COR-L47 (cell line): ENCODE results near the gene ACP4.
"Not testable (repeated sequence)": the region's sequence is repeated elsewhere in the genome, so short reads cannot be mapped to it uniquely, and the experiment has no call there.

ENCODE experiments used
- DNase-seq: peaks from one replicate; lab custom pipeline; 2025; lab: John Stamatoyannopoulos, UW

The ACP4 gene, protein sequence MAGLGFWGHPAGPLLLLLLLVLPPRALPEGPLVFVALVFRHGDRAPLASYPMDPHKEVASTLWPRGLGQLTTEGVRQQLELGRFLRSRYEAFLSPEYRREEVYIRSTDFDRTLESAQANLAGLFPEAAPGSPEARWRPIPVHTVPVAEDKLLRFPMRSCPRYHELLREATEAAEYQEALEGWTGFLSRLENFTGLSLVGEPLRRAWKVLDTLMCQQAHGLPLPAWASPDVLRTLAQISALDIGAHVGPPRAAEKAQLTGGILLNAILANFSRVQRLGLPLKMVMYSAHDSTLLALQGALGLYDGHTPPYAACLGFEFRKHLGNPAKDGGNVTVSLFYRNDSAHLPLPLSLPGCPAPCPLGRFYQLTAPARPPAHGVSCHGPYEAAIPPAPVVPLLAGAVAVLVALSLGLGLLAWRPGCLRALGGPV

DNA sequence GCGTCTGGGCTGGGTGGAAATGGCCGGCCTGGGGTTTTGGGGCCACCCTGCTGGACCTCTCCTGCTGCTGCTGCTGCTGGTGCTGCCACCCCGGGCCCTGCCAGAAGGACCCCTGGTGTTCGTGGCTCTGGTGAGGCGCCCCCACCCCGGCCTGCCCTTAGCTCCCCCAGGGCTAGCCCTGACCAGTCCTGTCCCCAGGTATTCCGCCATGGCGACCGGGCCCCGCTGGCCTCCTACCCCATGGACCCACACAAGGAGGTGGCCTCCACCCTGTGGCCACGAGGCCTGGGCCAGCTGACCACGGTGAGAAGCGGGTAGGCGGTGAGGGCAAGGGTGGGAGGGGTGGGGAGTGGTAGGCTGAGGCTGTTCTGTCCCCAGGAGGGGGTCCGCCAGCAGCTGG, at the start of gene ACP4:
Gene ACP4 (plus strand): TSS at position 20 of the 400 bp plus-strand sequence. CDS start 0 bp downstream, at position 20.
- no peak for DNase-seq

DNA sequence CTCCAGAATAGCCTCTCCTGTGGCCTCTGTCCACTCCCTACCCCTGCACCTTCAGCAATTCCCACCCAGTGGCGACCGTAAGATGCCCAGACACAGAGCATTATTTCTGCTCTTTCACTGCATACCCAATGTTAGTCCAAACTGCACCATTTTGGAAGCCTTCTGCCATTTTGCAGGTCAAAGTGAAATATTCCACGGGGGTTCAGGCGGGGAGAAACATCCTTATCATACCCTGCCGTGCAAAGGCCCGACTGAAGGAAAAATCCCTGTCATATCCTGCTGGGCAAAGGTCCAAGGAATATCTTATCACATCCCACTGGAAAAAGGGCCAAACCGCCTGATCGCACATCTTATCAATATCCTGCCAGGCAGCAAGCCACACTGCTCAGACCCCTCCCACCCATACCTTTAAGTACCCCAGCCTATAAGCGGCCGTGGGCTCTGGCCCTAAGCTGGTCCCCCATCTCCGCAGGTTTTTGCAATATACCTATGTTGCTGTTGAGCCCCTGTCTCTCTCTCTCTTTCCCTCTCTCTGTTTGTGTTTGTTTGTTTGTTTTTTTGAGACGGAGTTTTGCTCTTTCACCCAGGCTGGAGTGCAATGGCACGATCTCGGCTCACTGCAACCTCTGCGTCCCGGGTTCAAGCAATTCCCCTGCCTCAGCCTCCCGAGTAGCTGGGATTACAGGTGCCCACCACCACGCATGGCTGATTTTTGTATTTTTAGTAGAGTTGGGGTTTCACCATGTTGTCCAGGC, 48.9 kb upstream of the ACP4 start:
- DNase-seq = no peak

DNA sequence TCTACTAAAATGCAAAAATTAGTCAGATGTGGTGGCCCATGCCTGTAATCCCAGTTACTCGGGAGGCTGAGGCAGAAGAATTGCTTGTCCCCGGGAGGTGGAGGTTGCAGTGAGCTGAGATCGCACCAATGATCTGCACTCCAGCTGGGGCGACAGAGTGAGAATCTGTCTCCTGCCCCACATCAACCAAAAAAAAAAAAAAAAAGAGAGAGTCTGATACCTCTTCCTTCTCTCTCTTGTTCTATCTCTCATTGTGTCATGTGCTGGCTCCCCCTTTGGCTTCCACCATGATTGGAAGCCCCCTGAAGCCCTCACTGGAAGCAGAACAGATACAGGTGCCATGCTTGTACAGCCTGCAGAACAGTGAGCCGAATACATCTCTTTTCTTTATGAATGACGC, 46.7 kb upstream of the ACP4 start:
- no peak for DNase-seq

DNA sequence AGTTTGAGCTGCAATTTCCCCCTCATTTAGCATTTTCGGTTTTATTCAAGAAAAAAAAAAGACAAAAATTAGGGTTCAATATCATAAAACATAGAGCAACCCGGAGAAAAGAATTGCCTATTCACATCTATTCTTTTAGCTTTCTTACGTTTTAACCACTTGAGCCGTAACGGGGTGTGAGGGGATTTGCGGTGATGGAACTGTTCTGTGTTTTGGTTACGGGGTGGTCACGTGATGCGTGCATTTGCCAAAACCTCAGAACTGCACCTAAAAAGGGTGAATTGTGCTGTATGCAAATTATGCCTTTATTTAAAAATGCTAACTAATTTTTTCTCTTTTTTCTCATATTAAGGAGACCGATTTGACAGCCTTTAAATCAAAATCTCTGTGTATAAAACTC, 45.0 kb upstream of the ACP4 start:
- no peak for DNase-seq

DNA sequence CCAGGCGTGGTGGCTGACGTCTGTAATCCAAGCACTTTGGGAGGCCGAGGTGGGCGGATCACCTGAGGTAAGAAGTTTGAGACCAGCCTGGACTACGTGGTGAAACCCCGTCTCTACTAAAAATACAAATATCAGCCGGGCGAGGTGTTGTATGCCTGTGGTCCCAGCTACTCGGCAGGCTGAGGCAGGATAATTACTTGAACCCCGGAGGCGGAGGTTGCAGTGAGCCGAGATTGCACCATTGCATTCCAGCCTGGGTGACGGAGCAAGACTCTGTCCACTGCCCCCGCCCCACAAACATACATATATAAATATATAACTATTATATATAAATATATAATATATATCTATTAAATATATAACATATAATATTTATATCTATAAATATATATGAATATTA, 43.1 kb upstream of the ACP4 start:
- not testable (repeated sequence) for DNase-seq

DNA sequence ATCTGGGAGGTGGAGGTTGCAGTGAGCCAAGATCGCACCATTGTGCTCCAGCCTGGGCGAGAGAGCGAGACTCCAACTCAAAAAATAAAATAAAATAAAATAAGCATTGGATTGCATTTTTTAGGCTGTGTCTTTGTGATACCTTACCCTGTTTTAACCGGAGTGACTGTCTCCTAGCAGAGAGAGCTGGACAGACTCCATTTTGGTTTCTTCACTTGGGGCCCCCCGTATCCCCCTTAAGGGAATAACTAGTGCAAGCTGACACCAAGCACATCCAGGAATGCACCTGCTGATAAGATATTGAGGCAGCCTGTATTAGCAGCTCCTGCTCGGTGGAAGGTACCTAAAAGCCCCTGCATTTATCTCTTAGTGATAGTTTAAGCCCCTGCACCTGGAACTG, 40.7 kb upstream of the ACP4 start:
- no peak for DNase-seq

DNA sequence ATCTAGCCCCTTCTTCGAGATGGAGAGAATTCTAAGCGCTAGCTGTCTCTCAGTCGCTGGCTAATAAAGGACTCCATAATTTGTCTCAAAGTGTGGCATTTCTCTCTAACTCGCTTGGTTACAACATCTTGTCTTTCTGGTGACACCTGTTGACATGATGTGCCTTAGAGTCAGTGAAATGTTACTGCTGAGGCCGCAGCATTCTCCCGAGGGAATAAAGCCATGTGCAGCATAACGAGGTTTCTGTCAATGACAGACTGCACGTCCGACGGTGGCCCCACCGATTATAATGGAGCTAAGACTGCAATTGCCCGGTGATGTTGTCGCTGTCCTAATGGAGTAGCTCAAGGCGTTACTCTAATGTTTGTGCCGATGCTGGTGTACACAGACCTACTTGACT, 40.2 kb upstream of the ACP4 start:
- DNase-seq = no peak

DNA sequence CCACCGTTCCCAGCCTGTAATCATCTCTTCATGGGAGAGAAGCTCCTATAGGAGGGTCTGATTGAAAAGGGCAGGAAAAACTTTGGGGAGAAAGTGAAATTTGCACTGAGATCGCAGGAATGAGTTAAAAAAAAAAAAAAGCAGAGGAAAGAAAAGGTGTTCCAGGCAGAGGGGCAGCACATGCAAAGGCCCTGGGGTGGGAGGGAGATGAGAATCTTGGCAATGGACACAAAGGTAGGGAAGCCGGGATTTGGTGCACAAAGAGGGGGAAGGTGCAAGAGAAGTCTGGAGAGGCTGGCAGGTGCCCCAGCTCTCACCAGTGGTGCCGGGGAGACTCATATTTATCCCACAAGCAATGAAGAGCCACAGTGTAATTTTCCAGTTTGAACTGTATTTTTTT, 36.3 kb upstream of the ACP4 start:
- no peak for DNase-seq

DNA sequence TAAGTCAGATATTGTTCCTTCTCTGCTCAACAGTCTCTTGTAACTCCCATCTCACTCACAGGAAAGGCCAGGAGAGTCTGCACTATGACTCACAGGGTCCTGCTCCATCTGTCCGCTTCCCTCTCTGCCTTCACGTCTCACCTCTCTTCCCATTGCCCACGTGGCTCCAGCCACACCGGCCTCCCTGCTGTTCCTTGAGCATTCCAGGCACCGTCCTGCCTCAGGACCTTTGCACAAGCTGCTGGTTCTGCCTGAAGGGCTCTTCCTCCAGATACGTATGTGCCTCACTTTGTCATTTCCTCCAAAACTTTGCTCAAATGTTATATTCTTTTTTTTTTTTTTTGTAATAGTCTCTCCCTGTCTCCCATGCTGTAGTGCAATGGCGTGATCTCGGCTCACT, 34.0 kb upstream of the ACP4 start:
- not testable (repeated sequence) for DNase-seq

DNA sequence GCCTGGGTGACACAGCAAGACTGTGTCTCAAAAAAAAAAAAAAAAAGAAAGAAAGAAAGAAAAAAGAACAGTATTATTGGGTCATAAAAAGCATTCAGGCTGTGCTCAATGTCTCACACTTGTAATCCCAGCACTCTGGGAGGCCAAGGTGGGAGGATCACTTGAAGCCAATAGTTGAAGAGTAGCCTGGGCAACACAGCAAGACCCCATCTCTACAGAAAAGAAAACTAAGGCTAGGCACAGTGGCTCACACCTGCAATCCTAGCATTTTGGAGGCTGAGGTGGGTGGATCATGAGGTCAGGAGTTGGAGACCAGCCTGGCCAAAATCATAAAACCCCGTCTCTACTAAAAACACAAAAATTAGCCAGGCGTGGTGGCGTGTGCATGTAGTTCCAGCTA, 32.6 kb upstream of the ACP4 start:
- DNase-seq = not testable (repeated sequence)

DNA sequence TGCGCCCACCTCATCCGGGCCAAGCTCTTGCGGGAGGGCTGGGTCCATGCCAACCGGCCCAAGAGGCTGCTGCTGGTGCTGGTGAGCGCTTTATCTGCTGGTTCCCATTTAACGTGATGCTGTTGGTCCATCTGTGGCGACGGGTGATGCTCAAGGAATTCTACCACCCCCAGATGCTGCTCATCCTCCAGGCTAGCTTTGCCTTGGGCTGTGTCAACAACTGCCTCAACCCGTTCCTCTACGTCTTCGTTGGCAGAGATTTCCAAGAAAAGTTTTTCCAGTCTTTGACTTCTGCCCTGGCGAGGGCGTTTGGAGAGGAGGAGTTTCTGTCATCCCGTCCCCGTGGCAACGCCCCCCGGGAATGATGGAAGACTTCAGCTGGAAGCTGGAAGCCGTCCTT, 31.1 kb upstream of the ACP4 start:
- DNase-seq = not testable (repeated sequence)

DNA sequence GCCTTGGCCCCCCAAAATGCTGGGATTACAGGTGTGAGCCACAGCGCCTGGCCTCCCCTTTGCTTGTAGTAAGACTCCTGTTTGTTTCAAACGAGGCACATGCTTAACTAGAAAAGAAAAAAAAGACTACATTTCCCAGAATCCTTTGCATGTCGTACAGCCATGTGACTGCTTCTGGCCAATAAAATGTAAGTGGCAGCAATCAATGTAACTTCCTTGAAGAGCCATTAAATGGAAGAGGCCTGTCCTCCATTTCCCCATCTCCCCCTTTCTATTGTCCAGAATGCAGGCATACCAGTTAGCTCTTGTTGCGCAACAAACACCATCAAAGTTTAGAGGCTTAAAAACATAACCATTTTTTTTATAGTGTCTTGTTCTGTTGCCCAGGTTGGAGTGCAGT, 30.3 kb upstream of the ACP4 start:
- no peak for DNase-seq

DNA sequence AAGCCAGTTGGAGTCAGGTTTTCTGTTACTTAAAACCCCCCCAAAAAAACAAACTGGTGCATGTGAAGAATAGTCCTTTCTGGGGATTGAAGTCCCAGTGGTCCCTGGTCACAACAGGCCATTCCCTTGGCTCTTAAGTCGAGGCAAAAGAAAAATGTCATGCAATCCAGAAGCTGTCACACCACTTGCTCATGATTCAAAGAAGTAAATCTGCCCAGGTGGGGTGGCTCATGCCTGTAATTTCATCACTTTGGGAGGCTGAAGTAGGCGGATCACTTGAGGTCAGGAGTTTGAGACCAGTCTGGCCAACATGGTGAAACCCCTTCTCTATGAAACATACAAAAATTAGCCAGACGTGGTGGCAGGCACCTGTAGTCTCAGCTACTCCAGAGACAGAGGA, 28.7 kb upstream of the ACP4 start:
- not testable (repeated sequence) for DNase-seq

DNA sequence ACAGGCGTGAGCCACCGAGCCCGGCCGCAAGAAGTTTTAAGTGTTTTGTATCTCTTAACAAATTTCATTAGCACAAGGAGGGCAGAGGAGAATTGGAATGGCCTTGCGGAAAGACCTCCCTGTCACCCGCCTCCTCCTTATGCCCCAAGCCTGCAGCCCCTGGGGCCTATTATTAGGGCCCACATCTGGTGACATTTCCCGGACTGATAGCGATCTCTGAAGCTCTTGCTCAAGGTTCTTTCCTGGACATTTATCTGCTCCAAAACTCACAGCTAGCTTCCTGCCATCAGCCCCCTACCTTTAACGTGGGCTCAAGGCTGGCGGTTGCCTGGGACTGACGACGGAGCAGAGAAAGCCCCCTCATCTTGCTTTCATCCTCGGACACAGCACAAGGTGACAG, 26.7 kb upstream of the ACP4 start:
- not testable (repeated sequence) for DNase-seq

DNA sequence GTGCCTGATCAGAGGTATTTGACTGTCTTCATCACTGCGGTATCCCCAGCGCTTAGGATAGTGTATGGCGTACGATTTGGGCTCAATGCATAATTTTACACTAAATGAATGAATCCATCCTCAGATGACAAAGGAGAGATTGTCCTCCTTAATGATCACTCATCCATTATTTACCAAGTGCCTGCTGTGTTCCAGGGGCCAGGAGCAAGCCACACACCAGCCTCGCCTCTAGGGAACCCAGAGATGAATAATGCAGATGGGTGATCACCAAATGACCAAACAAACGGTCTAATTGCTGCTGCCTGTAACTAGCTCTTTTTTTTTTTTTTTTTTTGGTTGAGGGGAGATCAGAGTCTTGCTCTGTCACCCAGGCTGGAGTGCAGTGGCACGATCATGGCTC, 25.8 kb upstream of the ACP4 start:
- DNase-seq = no peak

DNA sequence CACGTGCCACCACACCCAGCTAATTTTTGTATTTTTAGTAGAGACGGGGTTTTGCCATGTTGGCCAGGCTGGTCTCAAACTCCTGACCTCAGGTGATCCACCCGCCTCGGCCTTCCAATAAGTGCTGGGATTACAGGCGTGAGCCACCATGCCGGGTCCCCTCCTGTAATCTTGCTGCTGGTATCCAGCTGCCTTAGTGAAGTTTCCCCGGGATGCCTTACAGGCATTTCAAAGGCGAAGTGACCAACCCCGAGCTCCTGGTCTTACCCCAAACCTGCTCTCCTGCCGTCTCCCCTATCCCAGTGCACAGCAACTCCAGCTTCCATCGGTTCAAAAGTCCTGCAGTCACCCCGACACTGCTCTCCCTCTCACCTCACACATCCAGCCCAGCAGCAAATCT, 23.5 kb upstream of the ACP4 start:
- not testable (repeated sequence) for DNase-seq

DNA sequence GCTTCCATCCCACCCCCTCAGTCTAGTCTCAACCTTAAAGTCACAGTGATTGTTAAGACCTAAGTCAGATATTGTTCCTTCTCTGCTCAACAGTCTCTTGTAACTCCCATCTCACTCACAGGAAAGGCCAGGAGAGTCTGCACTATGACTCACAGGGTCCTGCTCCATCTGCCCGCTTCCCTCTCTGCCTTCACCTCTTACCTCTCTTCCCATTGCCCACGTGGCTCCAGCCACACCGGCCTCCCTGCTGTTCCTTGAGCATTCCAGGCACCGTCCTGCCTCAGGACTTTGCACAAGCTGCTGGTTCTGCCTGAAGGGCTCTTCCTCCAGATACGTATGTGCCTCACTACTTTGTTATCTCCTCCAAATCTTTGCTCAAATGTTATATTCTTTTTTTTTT, 23.0 kb upstream of the ACP4 start:
- not testable (repeated sequence) for DNase-seq

DNA sequence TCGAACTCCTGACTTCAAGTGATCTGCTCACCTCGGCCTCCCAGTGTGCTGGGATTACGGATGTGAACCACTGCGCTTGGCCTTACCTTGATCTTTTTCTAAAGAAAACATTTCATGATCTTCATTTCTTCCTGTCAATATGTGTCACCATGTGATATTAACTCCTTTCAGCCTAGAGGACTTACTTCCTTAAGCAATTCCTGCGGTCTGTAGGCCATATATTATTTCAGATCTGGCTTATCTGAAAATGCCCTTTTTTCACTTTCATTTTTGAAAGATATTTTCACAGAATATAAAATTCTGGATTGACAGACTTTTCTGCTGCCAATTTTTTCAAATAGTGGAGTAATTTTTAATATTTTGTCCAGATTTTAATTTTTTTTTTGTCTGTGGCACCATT, 21.9 kb upstream of the ACP4 start:
- no peak for DNase-seq

DNA sequence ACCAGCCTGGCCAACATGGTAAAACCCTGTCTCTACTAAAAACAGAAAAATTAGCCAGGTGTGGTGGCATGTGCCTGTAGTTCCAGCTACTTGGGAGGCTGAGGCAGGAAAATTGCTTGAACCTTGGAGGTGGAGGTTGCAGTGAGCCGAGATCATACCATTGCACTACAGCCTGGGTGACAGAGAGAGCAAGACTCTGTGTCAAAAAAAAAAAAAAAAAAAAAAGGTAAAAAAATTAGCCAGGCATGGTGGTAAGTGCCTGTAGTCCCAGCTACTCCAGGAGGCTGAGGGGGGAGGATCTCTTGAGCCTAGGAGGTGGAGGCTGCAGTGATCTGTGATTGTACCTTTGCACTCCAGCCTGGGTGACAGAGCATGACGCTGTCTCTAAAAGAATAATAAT, 20.1 kb upstream of the ACP4 start, which contains the start of gene GPR32:
Gene GPR32 (plus strand): TSS at position 301 of the 400 bp plus-strand sequence. CDS start 137 bp downstream, outside the sequence.
- not testable (repeated sequence) for DNase-seq

DNA sequence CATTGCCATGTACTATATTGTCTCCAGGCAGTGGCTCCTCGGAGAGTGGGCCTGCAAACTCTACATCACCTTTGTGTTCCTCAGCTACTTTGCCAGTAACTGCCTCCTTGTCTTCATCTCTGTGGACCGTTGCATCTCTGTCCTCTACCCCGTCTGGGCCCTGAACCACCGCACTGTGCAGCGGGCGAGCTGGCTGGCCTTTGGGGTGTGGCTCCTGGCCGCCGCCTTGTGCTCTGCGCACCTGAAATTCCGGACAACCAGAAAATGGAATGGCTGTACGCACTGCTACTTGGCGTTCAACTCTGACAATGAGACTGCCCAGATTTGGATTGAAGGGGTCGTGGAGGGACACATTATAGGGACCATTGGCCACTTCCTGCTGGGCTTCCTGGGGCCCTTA, 19.3 kb upstream of the ACP4 start:
- no peak for DNase-seq

DNA sequence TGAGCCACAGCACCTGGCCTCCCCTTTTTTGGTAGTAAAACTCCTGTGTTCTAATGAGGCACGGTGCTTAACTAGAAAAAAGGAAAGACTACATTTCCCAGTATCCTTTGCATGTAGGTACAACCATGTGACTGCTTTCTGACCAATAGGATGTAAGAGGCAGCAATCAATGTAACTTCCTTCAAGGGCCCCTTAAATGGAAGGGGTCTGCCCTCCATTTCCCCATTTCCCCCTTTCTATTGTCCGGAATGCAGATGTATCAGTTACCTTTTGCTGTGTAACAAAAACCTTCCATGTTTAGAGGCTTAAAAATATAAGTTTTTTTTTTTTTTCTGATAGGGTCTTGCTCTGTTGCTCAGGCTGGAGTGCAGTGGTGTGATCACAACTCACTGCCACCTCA, 17.7 kb upstream of the ACP4 start:
- no peak for DNase-seq

DNA sequence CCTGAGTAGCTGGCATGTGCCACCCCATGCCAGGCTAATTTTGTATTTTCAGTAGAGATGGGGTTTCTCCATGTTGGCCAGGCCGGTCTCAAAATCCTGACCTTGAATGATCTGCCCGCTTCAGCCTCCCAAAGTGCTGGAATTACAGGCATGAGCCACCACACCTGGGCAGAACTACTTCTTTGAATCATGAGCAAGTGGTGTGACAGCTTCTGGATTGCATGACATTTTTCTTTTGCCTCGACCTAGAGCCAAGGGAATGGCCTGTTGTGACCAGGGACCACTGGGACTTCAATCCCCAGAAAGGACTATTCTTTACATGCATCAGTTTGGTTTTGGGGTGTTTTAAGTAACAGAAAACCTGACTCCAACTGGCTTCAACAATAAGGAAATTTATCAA, 17.3 kb upstream of the ACP4 start:
- DNase-seq = not testable (repeated sequence)

DNA sequence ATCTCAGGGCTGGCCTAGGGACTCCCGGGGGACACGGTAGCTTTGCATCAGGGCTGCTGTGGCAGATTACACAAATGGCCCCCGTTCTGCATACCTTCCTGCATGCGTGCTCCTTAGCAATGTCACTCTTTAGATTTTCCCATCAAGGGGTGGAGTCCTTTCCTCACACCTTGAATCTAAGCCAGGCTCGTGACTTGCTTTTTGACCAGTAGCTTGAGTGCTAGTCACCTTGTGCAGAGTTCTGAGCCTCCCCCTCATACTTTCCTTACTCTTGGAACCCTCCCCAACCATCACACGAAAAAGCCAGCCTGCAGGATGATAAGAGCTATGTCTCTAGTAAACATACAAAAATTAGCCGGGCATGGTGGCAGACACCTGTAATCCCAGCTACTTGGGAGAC, 16.8 kb upstream of the ACP4 start:
- DNase-seq = not testable (repeated sequence)
